Measurements from ENCODE around the gene MIPEP.
A peak's percentile ranks its signal among the peaks of the same experiment; 100 is the strongest.

Gene MIPEP

DNA sequence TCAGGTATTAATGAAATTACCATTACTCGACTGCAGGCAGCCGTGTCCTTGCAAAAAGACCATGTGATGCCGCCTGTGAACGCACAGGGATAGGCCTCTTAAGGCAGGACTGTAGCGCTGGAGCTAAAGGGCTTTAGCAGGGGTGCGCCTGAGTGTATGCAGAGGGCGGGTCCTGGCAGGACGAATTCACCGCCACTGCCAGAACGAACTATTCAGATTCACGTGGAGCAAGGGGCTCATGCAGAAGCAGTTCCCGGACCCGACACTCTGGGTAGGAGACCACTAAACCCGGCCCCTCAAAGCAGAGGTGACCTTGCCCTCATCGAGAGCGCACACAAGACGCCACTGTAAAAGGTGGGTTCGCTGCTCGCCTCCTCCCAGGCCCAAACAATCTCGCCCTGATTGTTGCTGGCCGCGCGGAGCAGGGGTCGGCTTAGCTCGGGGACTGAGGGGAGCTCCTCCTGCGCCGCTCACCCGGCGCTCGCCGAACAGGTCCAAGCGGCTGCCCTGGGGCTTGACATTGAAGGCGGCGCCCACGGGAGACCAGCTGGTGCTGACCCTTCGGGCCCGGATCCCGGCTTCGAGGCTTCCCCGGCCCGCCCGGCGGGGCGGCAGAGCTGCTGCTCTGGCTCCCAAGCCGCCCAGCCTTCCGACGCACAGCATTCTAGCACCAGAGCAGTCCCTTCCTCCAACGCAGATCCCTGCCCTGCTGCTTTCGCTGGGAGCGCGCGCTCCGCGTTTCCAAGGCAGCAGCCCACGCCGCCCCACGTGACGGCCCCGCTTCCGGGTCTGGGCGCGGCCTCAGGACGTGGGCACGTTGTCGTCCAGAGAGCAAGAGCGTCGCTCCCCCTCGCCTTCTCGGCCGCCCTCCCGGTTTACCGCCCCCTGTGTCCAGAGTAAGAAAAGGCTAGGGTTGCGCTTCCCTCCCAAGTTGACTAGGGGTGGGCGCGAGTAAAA is at the start of gene MIPEP:
Gene MIPEP, minus strand, starts transcription at position 743 of the 957 bp plus-strand sequence. Its CDS starts 80 bp downstream, at position 663.
- Histone ChIP-seq H3K4me1 (ENCODE audit: low read length) (peaks cover 7% of the 10 kb centered on the region), H3K36me3 (replicated peaks; ENCODE audit: low read depth, low read length) (peaks cover 3% of the 10 kb centered on the region), H3K27me3 (ENCODE audit: low read depth, low read length) (no peaks in the 10 kb centered on the region), H3K79me2 (ENCODE audit: low read length) (peaks cover 21% of the 10 kb centered on the region), H3K9me3 (ENCODE audit: insufficient read depth, low read length) (no peaks in the 10 kb centered on the region), H3K4me3 (ENCODE audit: low read length) (peak within 1 kb of the TSS; percentile 93), H2AFZ (ENCODE audit: low read depth, low read length) (peak within 1 kb of the TSS; percentile 98), H3K27ac (ENCODE audit: low read length) (peak within 1 kb of the TSS; percentile 25), H4K20me1 (ENCODE audit: insufficient read depth, low read length) (no peaks in the 10 kb centered on the region), H3K9ac (ENCODE audit: low read length) (peak within 1 kb of the TSS; percentile 71), H3K4me2 (ENCODE audit: low read length) (peak within 1 kb of the TSS; percentile 88)
- TF ChIP-seq, protein P1, sequence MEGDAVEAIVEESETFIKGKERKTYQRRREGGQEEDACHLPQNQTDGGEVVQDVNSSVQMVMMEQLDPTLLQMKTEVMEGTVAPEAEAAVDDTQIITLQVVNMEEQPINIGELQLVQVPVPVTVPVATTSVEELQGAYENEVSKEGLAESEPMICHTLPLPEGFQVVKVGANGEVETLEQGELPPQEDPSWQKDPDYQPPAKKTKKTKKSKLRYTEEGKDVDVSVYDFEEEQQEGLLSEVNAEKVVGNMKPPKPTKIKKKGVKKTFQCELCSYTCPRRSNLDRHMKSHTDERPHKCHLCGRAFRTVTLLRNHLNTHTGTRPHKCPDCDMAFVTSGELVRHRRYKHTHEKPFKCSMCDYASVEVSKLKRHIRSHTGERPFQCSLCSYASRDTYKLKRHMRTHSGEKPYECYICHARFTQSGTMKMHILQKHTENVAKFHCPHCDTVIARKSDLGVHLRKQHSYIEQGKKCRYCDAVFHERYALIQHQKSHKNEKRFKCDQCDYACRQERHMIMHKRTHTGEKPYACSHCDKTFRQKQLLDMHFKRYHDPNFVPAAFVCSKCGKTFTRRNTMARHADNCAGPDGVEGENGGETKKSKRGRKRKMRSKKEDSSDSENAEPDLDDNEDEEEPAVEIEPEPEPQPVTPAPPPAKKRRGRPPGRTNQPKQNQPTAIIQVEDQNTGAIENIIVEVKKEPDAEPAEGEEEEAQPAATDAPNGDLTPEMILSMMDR (IDR thresholded peaks at IDR 0.05; ENCODE audit: low read depth, low read length): peak; percentile 75
- TF ChIP-seq EZH2phosphoT487 (IDR thresholded peaks at IDR 0.05; ENCODE audit: low read depth): no peak

DNA sequence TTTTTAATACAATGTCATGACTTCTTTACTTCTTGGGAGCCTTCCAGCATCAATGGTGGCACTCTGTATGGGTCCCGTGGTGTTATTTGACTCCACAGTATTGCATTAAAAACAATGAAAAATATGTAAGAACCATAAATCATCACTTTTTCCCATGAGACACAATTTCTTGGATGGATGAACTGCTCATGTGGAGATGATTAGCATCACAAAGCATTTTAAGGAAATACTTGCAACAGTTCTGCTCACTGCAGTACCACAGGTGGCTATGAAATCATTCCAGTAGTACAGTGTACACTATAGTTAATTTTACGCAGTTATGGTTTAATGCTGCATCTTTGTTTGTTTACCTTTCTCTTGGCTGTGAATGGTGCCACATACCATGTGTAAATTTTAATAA is 45.3 kb upstream of the MIPEP start:
- H3K4me2 ChIP-seq (ENCODE audit: low read length): no peak overlapping the region
- peaks cover 58% of the 10 kb centered on the region for H3K27me3 ChIP-seq (ENCODE audit: low read depth, low read length)
- TF ChIP-seq, protein P1 (IDR thresholded peaks at IDR 0.05; ENCODE audit: low read depth, low read length): no peak
- no peak for TF ChIP-seq EZH2phosphoT487 (IDR thresholded peaks at IDR 0.05; ENCODE audit: low read depth)
- no peak overlapping the region for H3K9ac ChIP-seq (ENCODE audit: low read length)
- H4K20me1 ChIP-seq (ENCODE audit: insufficient read depth, low read length): no peaks in the 10 kb centered on the region
- H3K4me3 ChIP-seq (ENCODE audit: low read length): no peak overlapping the region
- no peaks in the 10 kb centered on the region for H3K4me1 ChIP-seq (ENCODE audit: low read length)
- no peak overlapping the region for H2AFZ ChIP-seq (ENCODE audit: low read depth, low read length)
- no peaks in the 10 kb centered on the region for H3K9me3 ChIP-seq (ENCODE audit: insufficient read depth, low read length)
- H3K79me2 ChIP-seq (ENCODE audit: low read length): no peaks in the 10 kb centered on the region
- H3K36me3 ChIP-seq (replicated peaks; ENCODE audit: low read depth, low read length): no peaks in the 10 kb centered on the region
- no peak overlapping the region for H3K27ac ChIP-seq (ENCODE audit: low read length)

DNA sequence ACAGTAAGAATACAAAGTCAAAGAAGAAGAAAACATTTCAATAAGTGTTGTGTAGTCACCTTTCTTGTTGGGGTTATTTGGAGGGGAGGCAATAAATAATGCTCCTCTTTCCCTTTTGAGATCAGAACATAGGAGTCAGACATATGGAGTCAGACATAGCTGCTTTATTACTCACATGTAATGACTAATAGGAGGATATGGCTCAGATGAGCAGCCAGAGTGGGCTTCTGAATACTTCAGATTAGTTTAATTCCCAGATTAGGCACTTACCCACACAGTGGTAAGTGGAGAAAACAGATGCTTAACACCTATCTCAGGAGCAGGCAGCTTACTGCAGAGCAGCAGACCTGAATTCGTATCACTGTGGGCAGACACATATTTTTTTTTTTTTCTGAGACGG is 39.8 kb upstream of the MIPEP start:
- H3K4me3 ChIP-seq (ENCODE audit: low read length): no peak overlapping the region
- no peak overlapping the region for H3K27ac ChIP-seq (ENCODE audit: low read length)
- no peaks in the 10 kb centered on the region for H3K4me1 ChIP-seq (ENCODE audit: low read length)
- TF ChIP-seq, protein P1 (IDR thresholded peaks at IDR 0.05; ENCODE audit: low read depth, low read length): no peak
- no peak for TF ChIP-seq EZH2phosphoT487 (IDR thresholded peaks at IDR 0.05; ENCODE audit: low read depth)
- H3K27me3 ChIP-seq (ENCODE audit: low read depth, low read length): peaks cover 26% of the 10 kb centered on the region
- H3K36me3 ChIP-seq (replicated peaks; ENCODE audit: low read depth, low read length): no peaks in the 10 kb centered on the region
- no peak overlapping the region for H2AFZ ChIP-seq (ENCODE audit: low read depth, low read length)
- no peak overlapping the region for H3K9ac ChIP-seq (ENCODE audit: low read length)
- no peaks in the 10 kb centered on the region for H3K9me3 ChIP-seq (ENCODE audit: insufficient read depth, low read length)
- no peaks in the 10 kb centered on the region for H4K20me1 ChIP-seq (ENCODE audit: insufficient read depth, low read length)
- H3K4me2 ChIP-seq (ENCODE audit: low read length): no peak overlapping the region
- no peaks in the 10 kb centered on the region for H3K79me2 ChIP-seq (ENCODE audit: low read length)

DNA sequence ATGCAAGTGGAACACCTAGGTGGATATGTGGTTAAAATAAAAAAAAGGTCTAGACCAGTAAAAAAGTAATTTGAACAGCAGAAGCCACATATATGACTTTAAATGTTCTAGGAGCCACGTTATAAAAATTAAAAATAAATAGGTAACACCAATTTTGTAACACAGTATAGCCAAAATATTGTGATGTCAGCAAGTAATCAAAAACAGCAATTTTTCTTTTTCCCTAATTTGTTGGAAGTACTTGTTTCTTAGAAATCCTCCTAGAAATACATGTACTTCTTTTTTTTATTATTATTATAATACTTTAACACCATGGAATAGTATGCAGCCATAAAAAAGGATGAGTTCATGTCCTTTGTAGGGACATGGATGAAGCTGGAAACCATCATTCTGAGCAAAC is 33.8 kb upstream of the MIPEP start:
- H3K27me3 ChIP-seq (ENCODE audit: low read depth, low read length): peaks cover 29% of the 10 kb centered on the region
- no peak overlapping the region for H3K9ac ChIP-seq (ENCODE audit: low read length)
- peaks cover 10% of the 10 kb centered on the region for H3K4me1 ChIP-seq (ENCODE audit: low read length)
- no peak for TF ChIP-seq EZH2phosphoT487 (IDR thresholded peaks at IDR 0.05; ENCODE audit: low read depth)
- TF ChIP-seq, protein P1 (IDR thresholded peaks at IDR 0.05; ENCODE audit: low read depth, low read length): no peak
- no peak overlapping the region for H3K4me3 ChIP-seq (ENCODE audit: low read length)
- no peak overlapping the region for H3K4me2 ChIP-seq (ENCODE audit: low read length)
- no peak overlapping the region for H2AFZ ChIP-seq (ENCODE audit: low read depth, low read length)
- H3K9me3 ChIP-seq (ENCODE audit: insufficient read depth, low read length): no peaks in the 10 kb centered on the region
- no peak overlapping the region for H3K27ac ChIP-seq (ENCODE audit: low read length)
- no peaks in the 10 kb centered on the region for H4K20me1 ChIP-seq (ENCODE audit: insufficient read depth, low read length)
- H3K36me3 ChIP-seq (replicated peaks; ENCODE audit: low read depth, low read length): no peaks in the 10 kb centered on the region
- H3K79me2 ChIP-seq (ENCODE audit: low read length): no peaks in the 10 kb centered on the region
